ENCODE results near the gene KCNJ1. TPM values are rescaled to one million over a fixed set of nuclear protein-coding genes. Genes with fewer than 3 reads are reported as not detected.

KCNJ1 gene
- total and polyA plus RNA-seq, 2 experiments from 2014 or later: 0.16 TPM; not detected in 1

DNA sequence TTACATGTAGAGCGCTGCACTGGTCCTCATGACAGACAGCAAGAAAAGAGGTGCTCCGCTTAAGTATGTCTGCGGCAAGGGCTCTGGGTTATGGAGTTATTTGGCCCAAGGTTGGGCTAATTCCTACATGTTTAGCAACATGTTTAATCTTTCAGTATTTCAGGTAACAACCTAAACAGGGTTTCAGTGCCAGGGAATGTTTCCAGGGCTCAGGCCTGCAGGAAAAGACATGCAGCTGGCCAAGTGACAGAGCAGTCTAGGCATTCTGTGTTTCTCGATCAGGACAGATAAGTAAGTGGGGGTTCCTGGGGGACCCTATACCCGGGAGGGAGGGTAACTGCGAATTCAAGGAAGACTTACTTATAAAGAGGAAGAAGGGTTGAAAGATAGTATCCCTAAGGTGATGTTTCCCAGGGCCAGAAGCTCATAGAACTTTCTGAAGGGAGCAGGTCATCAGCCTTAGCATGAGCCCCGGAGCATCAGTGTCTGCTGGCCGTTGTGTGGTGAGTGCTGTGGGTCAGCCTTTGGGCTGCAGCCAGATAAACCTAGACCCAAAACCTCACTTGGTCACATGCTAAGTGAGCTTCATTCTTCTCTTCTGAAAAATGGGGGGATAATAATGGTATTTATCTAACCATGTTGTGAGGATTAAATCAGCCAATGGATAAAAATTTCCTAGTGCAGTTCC, 42.5 kb upstream of the KCNJ1 start:
- ATAC-seq: no peak
- no peak overlapping the region for H3K4me3 ChIP-seq
- H3K4me1 ChIP-seq (ENCODE audit: insufficient read depth): peaks cover 3% of the 10 kb centered on the region
- no peak overlapping the region for H3K4me3 Mint-ChIP-seq
- H3K9me2 ChIP-seq (ENCODE audit: insufficient read depth): no peaks in the 10 kb centered on the region
- H3K27me3 ChIP-seq (ENCODE audit: insufficient read depth): peaks cover 43% of the 10 kb centered on the region
- no peak for DNase-seq (ENCODE audit: low spot score)
- no peaks in the 10 kb centered on the region for H3K36me3 ChIP-seq (ENCODE audit: insufficient read depth)
- no peak overlapping the region for H2AFZ ChIP-seq
- no peaks in the 10 kb centered on the region for H4K20me1 ChIP-seq (replicated peaks; ENCODE audit: insufficient read depth)
- no peaks in the 10 kb centered on the region; the same call in 2 of the 3 replicates for H3K36me3 Mint-ChIP-seq (ENCODE audit: low read depth)
- H3K27me3 Mint-ChIP-seq (ENCODE audit: insufficient read depth, low read depth, poor library complexity): peaks cover 33% of the 10 kb centered on the region
- 0 out of 2 replicates have a peak, but pooled peaks cover 3% of the 10 kb centered on the region for H3F3A ChIP-seq (replicated peaks; ENCODE audit: low read depth)
- no peak overlapping the region for H3K4me2 ChIP-seq
- no peaks in the 10 kb centered on the region for H3K79me2 ChIP-seq (replicated peaks; ENCODE audit: insufficient read depth)
- H3K27ac ChIP-seq (ENCODE audit: low read depth): no peak overlapping the region
- TF ChIP-seq, protein P1, sequence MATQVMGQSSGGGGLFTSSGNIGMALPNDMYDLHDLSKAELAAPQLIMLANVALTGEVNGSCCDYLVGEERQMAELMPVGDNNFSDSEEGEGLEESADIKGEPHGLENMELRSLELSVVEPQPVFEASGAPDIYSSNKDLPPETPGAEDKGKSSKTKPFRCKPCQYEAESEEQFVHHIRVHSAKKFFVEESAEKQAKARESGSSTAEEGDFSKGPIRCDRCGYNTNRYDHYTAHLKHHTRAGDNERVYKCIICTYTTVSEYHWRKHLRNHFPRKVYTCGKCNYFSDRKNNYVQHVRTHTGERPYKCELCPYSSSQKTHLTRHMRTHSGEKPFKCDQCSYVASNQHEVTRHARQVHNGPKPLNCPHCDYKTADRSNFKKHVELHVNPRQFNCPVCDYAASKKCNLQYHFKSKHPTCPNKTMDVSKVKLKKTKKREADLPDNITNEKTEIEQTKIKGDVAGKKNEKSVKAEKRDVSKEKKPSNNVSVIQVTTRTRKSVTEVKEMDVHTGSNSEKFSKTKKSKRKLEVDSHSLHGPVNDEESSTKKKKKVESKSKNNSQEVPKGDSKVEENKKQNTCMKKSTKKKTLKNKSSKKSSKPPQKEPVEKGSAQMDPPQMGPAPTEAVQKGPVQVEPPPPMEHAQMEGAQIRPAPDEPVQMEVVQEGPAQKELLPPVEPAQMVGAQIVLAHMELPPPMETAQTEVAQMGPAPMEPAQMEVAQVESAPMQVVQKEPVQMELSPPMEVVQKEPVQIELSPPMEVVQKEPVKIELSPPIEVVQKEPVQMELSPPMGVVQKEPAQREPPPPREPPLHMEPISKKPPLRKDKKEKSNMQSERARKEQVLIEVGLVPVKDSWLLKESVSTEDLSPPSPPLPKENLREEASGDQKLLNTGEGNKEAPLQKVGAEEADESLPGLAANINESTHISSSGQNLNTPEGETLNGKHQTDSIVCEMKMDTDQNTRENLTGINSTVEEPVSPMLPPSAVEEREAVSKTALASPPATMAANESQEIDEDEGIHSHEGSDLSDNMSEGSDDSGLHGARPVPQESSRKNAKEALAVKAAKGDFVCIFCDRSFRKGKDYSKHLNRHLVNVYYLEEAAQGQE (IDR thresholded peaks at IDR 0.05; ENCODE audit: unreplicated experiment): no peak
- TF ChIP-seq JUNB (IDR thresholded peaks at IDR 0.05; ENCODE audit: unreplicated experiment): no peak
- TF ChIP-seq, protein P2, sequence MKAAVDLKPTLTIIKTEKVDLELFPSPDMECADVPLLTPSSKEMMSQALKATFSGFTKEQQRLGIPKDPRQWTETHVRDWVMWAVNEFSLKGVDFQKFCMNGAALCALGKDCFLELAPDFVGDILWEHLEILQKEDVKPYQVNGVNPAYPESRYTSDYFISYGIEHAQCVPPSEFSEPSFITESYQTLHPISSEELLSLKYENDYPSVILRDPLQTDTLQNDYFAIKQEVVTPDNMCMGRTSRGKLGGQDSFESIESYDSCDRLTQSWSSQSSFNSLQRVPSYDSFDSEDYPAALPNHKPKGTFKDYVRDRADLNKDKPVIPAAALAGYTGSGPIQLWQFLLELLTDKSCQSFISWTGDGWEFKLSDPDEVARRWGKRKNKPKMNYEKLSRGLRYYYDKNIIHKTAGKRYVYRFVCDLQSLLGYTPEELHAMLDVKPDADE (IDR thresholded peaks at IDR 0.05): no peak
- H3K9me3 Mint-ChIP-seq: peaks cover 10% of the 10 kb centered on the region; the same call in 2 of the 3 replicates
- H3K27ac Mint-ChIP-seq: no peak overlapping the region
- H3K4me1 Mint-ChIP-seq: peaks cover 1% of the 10 kb centered on the region

DNA sequence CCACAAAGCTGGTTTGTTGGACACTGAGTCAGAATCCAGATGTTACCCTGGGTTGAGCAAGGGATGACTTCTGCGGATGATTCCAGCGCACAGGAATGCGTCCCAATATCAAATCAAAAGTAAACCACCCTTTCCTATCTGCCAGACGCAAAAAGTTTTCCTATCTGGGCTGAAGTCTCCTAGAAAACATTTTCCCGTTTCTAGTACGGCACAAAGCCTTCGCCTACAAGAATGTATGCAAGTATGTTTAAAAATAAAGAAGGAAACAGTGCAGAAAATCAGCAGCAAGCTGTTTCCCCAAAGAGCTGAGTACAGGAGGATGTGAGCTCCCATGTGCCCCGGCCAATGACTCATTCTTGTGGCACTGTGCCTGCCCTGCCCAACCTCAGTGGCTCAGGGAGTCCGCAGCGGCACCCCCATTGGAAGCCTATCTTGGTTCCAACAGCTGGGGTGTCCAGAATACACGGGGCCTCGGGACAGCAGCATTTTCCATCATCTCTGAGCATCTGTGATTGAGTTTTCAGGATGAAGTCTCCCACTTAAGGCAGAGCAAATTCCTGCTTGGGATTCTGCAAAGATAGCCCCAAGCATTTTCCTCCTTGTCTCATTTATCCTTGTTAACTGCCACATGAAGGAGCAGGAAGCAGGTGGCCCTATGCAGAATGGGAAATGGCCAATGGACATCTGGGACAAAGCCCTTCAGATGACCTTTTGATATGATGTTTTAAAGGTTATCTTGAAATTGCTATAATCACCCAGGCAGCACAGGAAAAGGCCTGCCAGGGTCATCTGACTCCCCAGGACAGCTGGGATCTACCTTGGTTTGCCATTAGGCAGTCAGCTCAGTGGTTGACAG, 41.5 kb upstream of the KCNJ1 start:
- no peaks in the 10 kb centered on the region for H3K9me2 ChIP-seq (ENCODE audit: insufficient read depth)
- peaks cover 13% of the 10 kb centered on the region; the same call in 1 of the 2 replicates for H3F3A ChIP-seq (replicated peaks; ENCODE audit: low read depth)
- Mint-ChIP-seq H3K36me3 (ENCODE audit: low read depth) (no peaks in the 10 kb centered on the region; the same call in 2 of the 3 replicates), H3K27me3 (ENCODE audit: insufficient read depth, low read depth, poor library complexity) (peaks cover 43% of the 10 kb centered on the region), H3K27ac (no peak overlapping the region), H3K4me3 (no peak overlapping the region), H3K9me3 (peaks cover 10% of the 10 kb centered on the region; the same call in 2 of the 3 replicates), H3K4me1 (peaks cover 10% of the 10 kb centered on the region)
- no peak overlapping the region for H3K27ac ChIP-seq (ENCODE audit: low read depth)
- H2AFZ ChIP-seq: no peak overlapping the region
- H3K36me3 ChIP-seq (ENCODE audit: insufficient read depth): no peaks in the 10 kb centered on the region
- H3K79me2 ChIP-seq (replicated peaks; ENCODE audit: insufficient read depth): no peaks in the 10 kb centered on the region
- H3K27me3 ChIP-seq (ENCODE audit: insufficient read depth): peaks cover 52% of the 10 kb centered on the region
- TF ChIP-seq STAT1 (IDR thresholded peaks at IDR 0.05; ENCODE audit: unreplicated experiment): no peak
- TF ChIP-seq EZH2phosphoT487 (IDR thresholded peaks at IDR 0.05; ENCODE audit: unreplicated experiment): no peak
- TF ChIP-seq CTCF (conservative IDR thresholded peaks at IDR 0.05; ENCODE audit: low read depth in 2 of 2): no peak
- no peak for TF ChIP-seq JUNB (IDR thresholded peaks at IDR 0.05; ENCODE audit: unreplicated experiment)
- no peak for TF ChIP-seq POLR2AphosphoS5 (IDR thresholded peaks at IDR 0.05; ENCODE audit: low read depth)
- TF ChIP-seq ZNF331 (CRISPR knock-in tag; IDR thresholded peaks at IDR 0.05; ENCODE audit: low read depth): no peak
- ATAC-seq: no peak
- no peaks in the 10 kb centered on the region for H4K20me1 ChIP-seq (replicated peaks; ENCODE audit: insufficient read depth)
- no peak for DNase-seq (ENCODE audit: low spot score)
- H3K4me1 ChIP-seq (ENCODE audit: insufficient read depth): peaks cover 13% of the 10 kb centered on the region
- H3K4me3 ChIP-seq: no peak overlapping the region
- H3K4me2 ChIP-seq: no peak overlapping the region

Measured in GM23338 (cell line).